ENCODE results near the gene THY1.
"Not testable (repeated sequence)": the region's sequence is repeated elsewhere in the genome, so short reads cannot be mapped to it uniquely, and the experiment has no call there.

Gene THY1

GRCh38 chr11:119445379-119445778 lies 22.4 kb upstream of the THY1 start:
- DNase-seq = no peak

- DNase-seq = no peak
Observed at GRCh38 chr11:119441898-119442243, 18.9 kb upstream of the THY1 start.

- DNase-seq = no peak
Observed at GRCh38 chr11:119438599-119438998, 15.6 kb upstream of the THY1 start.

GRCh38 chr11:119437521-119437920 lies 14.5 kb upstream of the THY1 start:
- not testable (repeated sequence) for DNase-seq

- DNase-seq = peak; percentile 15
Observed at GRCh38 chr11:119436711-119437110, 13.7 kb upstream of the THY1 start.

GRCh38 chr11:119436093-119436492 lies 13.1 kb upstream of the THY1 start:
- DNase-seq = no peak

GRCh38 chr11:119434591-119435330 lies 11.8 kb upstream of the THY1 start:
- no peak for DNase-seq

- no peak for DNase-seq
Observed at GRCh38 chr11:119433358-119433725, 10.4 kb upstream of the THY1 start.

- DNase-seq = no peak
Observed at GRCh38 chr11:119432484-119433357, 9.7 kb upstream of the THY1 start.

- no peak for DNase-seq
Observed at GRCh38 chr11:119431523-119431922, 8.6 kb upstream of the THY1 start.

GRCh38 chr11:119427279-119427678 lies 4.3 kb upstream of the THY1 start:
- no peak for DNase-seq

- DNase-seq = no peak
Observed at GRCh38 chr11:119426142-119426541, 3.2 kb upstream of the THY1 start.

- DNase-seq = no peak
Observed at GRCh38 chr11:119424775-119425174, 1.8 kb upstream of the THY1 start.

GRCh38 chr11:119424276-119424675 lies 1.3 kb upstream of the THY1 start:
- no peak for DNase-seq

- DNase-seq = no peak
Observed at GRCh38 chr11:119423509-119424254, 710 bp upstream of the THY1 start.

- no peak for DNase-seq
Observed at GRCh38 chr11:119421941-119422808, 797 bp downstream of the THY1 start.

- no peak for DNase-seq
Observed at GRCh38 chr11:119421351-119421750, 1.6 kb downstream of the THY1 start.

- no peak for DNase-seq
Observed at GRCh38 chr11:119420631-119421030, 2.3 kb downstream of the THY1 start.

GRCh38 chr11:119419834-119420492 lies 3.0 kb downstream of the THY1 start:
- DNase-seq = no peak

GRCh38 chr11:119419246-119419645 lies 3.7 kb downstream of the THY1 start:
- no peak for DNase-seq

GRCh38 chr11:119418759-119419158 lies 4.2 kb downstream of the THY1 start:
- DNase-seq = no peak
